NCI-H2196 (cell line): ENCODE data around the gene RASGRF2.
A peak's percentile ranks its signal among the peaks of the same experiment; 100 is the strongest.

Source experiments
- DNase-seq: peaks from one replicate; lab custom pipeline; 2025; ENCODE audit not compliant: unreplicated experiment; lab: John Stamatoyannopoulos, UW

Gene RASGRF2

GRCh38 chr5:81132381-81132780 lies 172.2 kb downstream of the RASGRF2 start:
- DNase-seq: no peak

- no peak for DNase-seq
Measured at GRCh38 chr5:81134066-81134465, 173.9 kb downstream of the RASGRF2 start.

- no peak for DNase-seq
Measured at GRCh38 chr5:81134566-81134965, 174.4 kb downstream of the RASGRF2 start.

GRCh38 chr5:81136557-81136956 lies 176.4 kb downstream of the RASGRF2 start:
- no peak for DNase-seq

GRCh38 chr5:81137833-81138232 lies 177.7 kb downstream of the RASGRF2 start:
- no peak for DNase-seq

GRCh38 chr5:81140441-81140840 lies 180.3 kb downstream of the RASGRF2 start:
- DNase-seq: no peak

GRCh38 chr5:81140943-81141342 lies 180.8 kb downstream of the RASGRF2 start:
- no peak for DNase-seq

GRCh38 chr5:81142108-81142507 lies 181.9 kb downstream of the RASGRF2 start:
- DNase-seq: no peak

GRCh38 chr5:81145329-81145935 lies 185.3 kb downstream of the RASGRF2 start:
- no peak for DNase-seq

- DNase-seq: no peak
Measured at GRCh38 chr5:81146031-81146430, 185.9 kb downstream of the RASGRF2 start.

- no peak for DNase-seq
Measured at GRCh38 chr5:81147011-81147885, 187.1 kb downstream of the RASGRF2 start.

GRCh38 chr5:81147886-81148571 lies 187.9 kb downstream of the RASGRF2 start:
- no peak for DNase-seq

GRCh38 chr5:81151546-81151945 lies 191.4 kb downstream of the RASGRF2 start:
- DNase-seq: no peak

GRCh38 chr5:81154725-81155124 lies 194.6 kb downstream of the RASGRF2 start:
- DNase-seq: no peak

GRCh38 chr5:81156732-81157131 lies 196.6 kb downstream of the RASGRF2 start:
- DNase-seq: no peak

- no peak for DNase-seq
Measured at GRCh38 chr5:81161012-81161601, 200.9 kb downstream of the RASGRF2 start.

- DNase-seq: no peak
Measured at GRCh38 chr5:81162501-81162900, 202.3 kb downstream of the RASGRF2 start.

GRCh38 chr5:81163651-81164050 lies 203.5 kb downstream of the RASGRF2 start:
- no peak for DNase-seq

- no peak for DNase-seq
Measured at GRCh38 chr5:81164476-81164875, 204.3 kb downstream of the RASGRF2 start.

GRCh38 chr5:81164936-81165335 lies 204.8 kb downstream of the RASGRF2 start:
- DNase-seq: no peak

- DNase-seq: peak; percentile 54
Measured at GRCh38 chr5:81165493-81166119, 205.4 kb downstream of the RASGRF2 start.
